Stimulated activated naive CD8-positive, alpha-beta T cell treated with anti-CD3 and anti-CD28 coated beads, Interleukin-15, Interleukin-2, amounts not matched to agents 100 ng/mL and 50 ng/mL, for 24 hours (primary cell): ENCODE measurements around the gene STX5.

Source experiments
- H3K27ac Mint-ChIP-seq: one replicate; pipeline ENCODE4 v1.8.0; 2021; ENCODE audit warnings: mild to moderate bottlenecking, mixed read lengths
- H3K27me3 Mint-ChIP-seq: one replicate; pipeline ENCODE4 v1.8.0; 2021; ENCODE audit warnings: mixed read lengths
- H3K36me3 Mint-ChIP-seq: one replicate; pipeline ENCODE4 v1.8.0; 2021; ENCODE audit warnings: low read depth, mixed read lengths
- H3K4me1 Mint-ChIP-seq: one replicate; pipeline ENCODE4 v1.8.0; 2021; ENCODE audit warnings: low read depth, mixed read lengths
- H3K4me3 Mint-ChIP-seq: one replicate; pipeline ENCODE4 v1.8.0; 2021; ENCODE audit warnings: mild to moderate bottlenecking, mixed read lengths
- H3K9me3 Mint-ChIP-seq: one replicate; pipeline ENCODE4 v1.8.0; 2021; ENCODE audit warnings: mixed read lengths

STX5 gene

DNA sequence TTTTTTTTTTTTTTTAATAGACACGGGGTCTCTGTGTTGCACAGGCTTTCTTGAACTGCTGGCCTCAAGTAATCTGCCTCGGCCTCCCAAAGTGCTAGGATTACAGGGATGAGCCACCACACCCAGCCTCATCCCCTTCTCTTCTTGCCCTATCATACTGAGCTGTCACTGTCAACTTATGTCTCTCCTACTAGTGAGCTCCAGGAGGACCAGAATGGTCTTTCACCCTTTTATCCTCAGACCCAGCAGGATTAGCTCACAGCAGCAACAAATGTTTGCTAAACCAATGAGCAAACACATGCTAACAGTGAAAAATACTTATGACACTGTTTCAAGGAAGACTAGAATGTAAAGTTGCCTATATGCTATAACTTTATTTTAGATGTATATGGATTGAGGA is 20.2 kb downstream of the STX5 start:
- H3K27ac Mint-ChIP-seq, result no peak overlapping the region
- no peak overlapping the region for H3K4me3 Mint-ChIP-seq
- H3K36me3 Mint-ChIP-seq, result peaks cover 4% of the 10 kb centered on the region
- no peaks in the 10 kb centered on the region for H3K27me3 Mint-ChIP-seq
- H3K9me3 Mint-ChIP-seq, result no peaks in the 10 kb centered on the region
- peaks cover 2% of the 10 kb centered on the region for H3K4me1 Mint-ChIP-seq

DNA sequence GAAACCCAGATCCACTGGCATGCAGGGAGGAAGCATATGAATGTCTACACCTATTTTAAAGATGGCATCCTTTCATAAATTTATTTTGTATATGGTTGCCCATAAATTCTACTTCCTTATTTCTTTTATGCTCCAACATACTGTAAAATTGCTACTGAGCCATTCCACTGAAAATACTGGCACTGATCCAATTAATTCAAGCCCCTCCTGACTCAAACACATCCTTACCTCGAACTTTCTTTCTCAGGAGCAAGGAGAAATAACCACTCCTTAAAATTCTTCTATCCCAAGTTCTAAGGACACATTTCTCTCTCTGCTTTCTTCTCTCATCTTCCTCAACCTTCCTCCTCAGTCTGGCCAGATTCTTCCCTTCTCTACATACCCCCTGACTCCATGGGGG is 21.1 kb downstream of the STX5 start:
- Mint-ChIP-seq H3K9me3 (no peaks in the 10 kb centered on the region), H3K27ac (peak overlapping the region; percentile 27), H3K36me3 (peaks cover 4% of the 10 kb centered on the region), H3K4me3 (no peak overlapping the region), H3K27me3 (no peaks in the 10 kb centered on the region), H3K4me1 (peaks cover 10% of the 10 kb centered on the region)

DNA sequence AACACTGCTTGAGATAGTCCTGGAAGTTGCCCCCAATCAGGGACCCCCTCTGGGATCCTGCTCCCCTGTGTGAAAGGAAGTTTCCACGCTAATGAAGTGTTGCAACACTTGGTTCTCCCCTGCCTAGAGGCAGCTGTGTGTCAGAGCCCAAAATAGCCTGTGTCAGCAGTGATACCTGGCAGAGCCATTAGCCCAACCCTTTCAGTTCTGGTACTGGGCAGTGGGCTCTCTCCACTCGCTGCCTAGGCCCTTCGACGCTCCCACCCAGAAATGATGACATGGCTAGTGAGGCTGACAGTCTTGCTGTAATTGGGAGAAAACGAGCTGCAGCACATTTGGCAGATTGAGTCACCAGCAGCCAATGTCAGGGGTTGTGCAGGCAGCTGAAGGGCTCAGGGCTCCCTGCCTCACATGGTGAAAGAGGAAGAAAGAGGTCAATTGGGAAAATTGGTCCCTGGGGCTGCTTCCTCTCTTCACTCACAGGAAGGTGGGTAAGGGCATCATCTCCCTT is 25.2 kb downstream of the STX5 start:
- H3K4me1 Mint-ChIP-seq, result peaks cover 35% of the 10 kb centered on the region
- H3K4me3 Mint-ChIP-seq, result peak overlapping the region; percentile 99
- H3K9me3 Mint-ChIP-seq, result no peaks in the 10 kb centered on the region
- no peaks in the 10 kb centered on the region for H3K27me3 Mint-ChIP-seq
- H3K36me3 Mint-ChIP-seq, result peaks cover 30% of the 10 kb centered on the region
- peak overlapping the region; percentile 97 for H3K27ac Mint-ChIP-seq

DNA sequence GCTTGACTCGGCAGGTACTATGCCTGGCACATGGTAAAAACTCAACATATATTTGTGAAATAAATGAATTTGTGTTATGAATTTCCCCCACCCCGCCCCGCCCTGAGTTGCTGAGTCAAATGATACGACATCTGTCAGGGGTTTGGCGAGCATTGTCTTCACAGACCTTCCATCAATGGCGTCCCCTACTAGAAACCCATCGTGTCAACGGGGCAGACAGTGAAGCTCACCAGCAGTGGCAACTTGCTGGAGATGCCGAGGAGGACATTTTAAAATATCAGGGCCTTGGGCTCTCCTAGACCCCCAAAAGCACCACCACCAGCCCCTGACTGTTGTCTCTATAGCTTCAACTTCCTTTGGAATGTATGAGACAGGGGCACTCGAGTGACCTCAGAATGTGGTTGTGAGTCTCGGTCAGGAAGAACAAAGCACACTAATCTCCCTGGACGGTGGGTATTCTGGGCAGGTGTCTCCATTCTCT is 25.9 kb downstream of the STX5 start:
- peak overlapping the region; percentile 99 for H3K4me3 Mint-ChIP-seq
- H3K27ac Mint-ChIP-seq, result peak overlapping the region; percentile 97
- H3K36me3 Mint-ChIP-seq, result peaks cover 37% of the 10 kb centered on the region
- no peaks in the 10 kb centered on the region for H3K9me3 Mint-ChIP-seq
- H3K27me3 Mint-ChIP-seq, result no peaks in the 10 kb centered on the region
- peaks cover 38% of the 10 kb centered on the region for H3K4me1 Mint-ChIP-seq

DNA sequence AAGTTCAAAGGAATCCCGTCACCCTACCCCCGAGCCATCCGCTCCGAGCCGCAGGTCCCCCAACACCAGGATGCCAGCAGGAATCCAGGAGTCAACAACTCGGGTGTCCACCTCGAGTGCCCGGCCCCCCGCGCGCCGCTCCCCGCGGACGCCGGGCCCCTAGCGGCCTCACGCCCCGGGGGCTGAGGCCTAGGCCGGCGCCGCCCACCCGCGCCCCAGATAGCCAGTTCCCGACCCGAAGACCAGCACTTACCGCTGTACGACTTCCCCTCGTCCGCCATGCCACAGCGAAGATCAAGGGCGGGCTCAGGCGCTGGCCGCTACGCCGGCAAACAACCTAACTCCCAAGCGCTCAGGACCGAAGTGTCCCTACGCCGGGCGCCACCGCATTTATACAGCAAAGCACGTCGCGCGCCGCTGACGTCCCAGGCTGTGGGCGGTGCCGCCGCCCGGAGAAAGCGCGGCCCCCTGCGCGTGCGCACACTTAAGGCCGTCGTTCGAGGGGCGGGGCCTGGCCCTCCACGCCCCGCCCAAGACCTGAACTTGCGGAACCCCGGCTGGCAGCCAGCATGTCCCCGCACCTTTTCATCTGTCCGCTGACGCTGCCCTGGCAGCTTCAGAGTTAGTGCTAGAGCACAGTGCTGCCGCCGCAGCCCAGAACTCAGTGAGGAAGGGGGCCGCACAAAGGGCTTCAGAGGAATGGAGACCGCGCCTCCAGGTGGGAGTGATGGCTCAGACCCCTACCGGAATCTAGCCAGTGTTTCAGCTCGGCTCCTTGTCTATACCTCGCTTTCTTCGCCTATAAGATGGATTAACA is 26.6 kb downstream of the STX5 start, which contains the start of gene NXF1:
Gene NXF1, minus strand, starts transcription at position 365 of the 817 bp plus-strand sequence. Its CDS starts 84 bp downstream, at position 281.
- peak within 1 kb of the TSS; percentile 97 for H3K27ac Mint-ChIP-seq
- peaks cover 41% of the 10 kb centered on the region for H3K36me3 Mint-ChIP-seq
- no peaks in the 10 kb centered on the region for H3K9me3 Mint-ChIP-seq
- H3K27me3 Mint-ChIP-seq, result no peaks in the 10 kb centered on the region
- peak within 1 kb of the TSS; percentile 99 for H3K4me3 Mint-ChIP-seq
- H3K4me1 Mint-ChIP-seq, result peaks cover 38% of the 10 kb centered on the region

DNA sequence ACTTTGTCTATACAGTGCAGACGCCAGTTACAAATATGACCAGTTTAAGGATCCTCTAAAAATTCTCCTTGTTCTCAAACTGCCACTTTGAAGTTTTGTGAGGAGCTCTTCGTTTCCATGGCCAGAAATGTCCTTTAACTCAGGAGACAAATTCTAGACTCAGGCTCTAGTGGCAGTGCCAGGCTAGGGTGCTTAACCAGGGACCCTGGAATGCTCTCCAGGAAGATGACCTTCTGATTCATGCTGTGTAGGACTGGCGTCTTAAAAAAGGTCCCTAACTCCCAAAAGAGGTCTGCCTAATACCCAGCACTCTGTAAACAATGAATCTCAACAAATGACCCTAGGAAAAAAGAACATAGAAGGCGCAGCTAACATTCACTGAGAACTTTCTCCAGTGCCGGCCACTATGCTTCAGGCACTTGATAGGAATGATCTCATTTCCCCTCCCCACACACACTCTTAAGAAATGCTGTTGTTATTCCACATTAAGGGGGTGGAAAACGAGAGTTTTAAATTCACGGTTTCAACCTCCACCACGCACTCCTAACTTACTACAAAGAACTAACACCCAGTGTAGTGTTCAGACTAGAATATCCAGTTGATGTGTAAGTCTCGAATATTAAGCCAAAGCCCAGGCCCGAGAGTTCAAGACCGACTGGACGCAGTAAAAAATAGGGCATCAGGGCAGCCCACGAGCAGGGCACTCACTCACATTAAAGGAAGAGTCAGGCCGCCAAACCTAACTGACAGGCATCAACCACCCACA is 27.4 kb downstream of the STX5 start:
- Mint-ChIP-seq H3K36me3 (peaks cover 49% of the 10 kb centered on the region), H3K4me1 (peaks cover 38% of the 10 kb centered on the region), H3K27me3 (no peaks in the 10 kb centered on the region), H3K9me3 (no peaks in the 10 kb centered on the region), H3K27ac (peak overlapping the region; percentile 95), H3K4me3 (peak overlapping the region; percentile 99)

DNA sequence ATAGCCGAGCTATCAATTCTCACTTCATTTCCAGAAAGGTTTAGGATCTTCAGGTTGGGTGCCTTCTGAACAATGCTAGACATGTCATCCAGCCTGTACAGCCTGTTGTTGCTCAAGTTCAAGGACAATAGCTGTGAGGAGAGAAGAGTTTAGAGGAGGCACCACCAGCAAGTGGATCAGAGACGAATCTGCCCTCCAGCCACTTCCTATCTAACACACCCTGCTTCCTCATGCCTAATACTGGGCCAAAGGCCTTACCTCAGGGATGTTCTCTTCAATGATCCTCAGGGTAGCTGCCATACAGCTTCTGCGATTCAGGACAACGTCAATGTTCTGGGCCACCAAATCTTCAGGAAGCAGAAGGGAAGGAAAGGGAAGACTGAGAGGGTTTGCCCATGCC is 30.8 kb downstream of the STX5 start:
- Mint-ChIP-seq H3K4me1 (peaks cover 30% of the 10 kb centered on the region), H3K36me3 (peaks cover 78% of the 10 kb centered on the region), H3K27me3 (no peaks in the 10 kb centered on the region), H3K9me3 (no peaks in the 10 kb centered on the region), H3K4me3 (no peak overlapping the region), H3K27ac (peak overlapping the region; percentile 16)

DNA sequence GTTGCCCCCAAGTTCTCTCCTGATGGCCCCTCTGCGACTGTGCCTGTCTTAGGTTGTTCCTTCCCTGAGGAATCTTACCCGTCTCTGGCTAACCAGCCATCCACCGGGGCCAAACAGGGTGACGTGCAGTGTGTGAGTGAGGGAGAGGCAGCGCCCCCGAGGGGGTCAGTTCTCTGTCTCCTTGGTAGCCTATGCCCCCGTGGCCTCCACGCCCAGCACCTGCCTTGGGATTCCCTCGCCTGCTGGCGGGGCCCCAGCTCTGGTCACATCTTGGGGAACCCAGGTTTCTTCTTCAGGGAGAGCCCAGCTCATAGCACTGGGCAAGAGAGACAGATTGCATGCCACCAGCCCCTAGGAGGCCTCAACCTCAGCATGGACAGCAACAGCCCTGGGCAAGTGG is 32.4 kb downstream of the STX5 start:
- H3K27me3 Mint-ChIP-seq, result no peaks in the 10 kb centered on the region
- peaks cover 21% of the 10 kb centered on the region for H3K4me1 Mint-ChIP-seq
- H3K9me3 Mint-ChIP-seq, result no peaks in the 10 kb centered on the region
- peak overlapping the region; percentile 13 for H3K27ac Mint-ChIP-seq
- H3K36me3 Mint-ChIP-seq, result peaks cover 88% of the 10 kb centered on the region
- H3K4me3 Mint-ChIP-seq, result no peak overlapping the region

DNA sequence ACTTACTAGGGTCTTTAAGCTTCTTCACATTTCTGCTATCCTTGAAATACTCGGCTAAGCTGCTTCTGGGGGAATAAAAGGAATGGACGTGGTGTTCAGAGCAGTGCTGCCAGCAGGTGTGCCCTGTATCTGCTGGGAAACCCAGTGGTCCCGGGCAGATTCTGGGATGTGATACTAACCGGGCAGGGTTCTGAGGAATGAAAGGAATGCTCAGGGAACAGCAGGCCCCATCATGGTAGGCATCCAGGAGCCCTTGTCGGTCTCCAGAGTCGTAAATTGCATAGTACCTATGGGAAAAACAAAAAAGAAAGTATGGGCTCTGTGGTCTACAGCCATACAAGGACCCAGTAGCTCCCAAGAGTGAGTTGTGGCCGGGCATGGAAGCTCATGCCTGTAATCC is 35.6 kb downstream of the STX5 start:
- Mint-ChIP-seq H3K4me3 (no peak overlapping the region), H3K9me3 (no peaks in the 10 kb centered on the region)

DNA sequence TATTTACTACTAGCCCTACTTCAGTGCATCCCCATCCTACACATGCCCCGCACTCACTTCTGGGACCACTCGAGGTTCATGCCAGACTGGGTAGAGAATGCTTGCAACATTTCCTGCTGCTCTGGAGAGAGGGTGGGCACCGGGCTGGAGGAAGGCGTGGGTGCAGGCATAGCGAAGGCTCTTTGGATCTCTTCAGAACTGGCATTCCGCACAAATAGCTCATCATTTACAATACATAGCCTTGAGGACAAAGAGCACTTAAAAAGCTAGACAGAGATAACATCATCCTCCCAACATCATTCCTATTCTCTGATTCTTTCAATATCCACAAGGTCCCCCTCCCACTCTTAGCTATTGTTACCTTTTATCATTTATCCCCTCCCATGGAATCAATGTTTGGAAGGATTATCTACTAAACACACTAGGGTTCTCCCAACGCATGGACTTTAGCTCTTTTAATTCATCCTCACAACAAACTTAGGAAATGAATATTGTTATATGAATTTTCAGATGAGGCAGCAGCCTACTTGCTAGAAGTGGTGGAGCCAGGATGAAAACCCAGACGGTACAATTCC is 37.6 kb downstream of the STX5 start:
- H3K4me1 Mint-ChIP-seq, result peaks cover 29% of the 10 kb centered on the region
- H3K36me3 Mint-ChIP-seq, result peaks cover 85% of the 10 kb centered on the region
- no peak overlapping the region for H3K27ac Mint-ChIP-seq
- no peak overlapping the region for H3K4me3 Mint-ChIP-seq
- H3K9me3 Mint-ChIP-seq, result no peaks in the 10 kb centered on the region
- H3K27me3 Mint-ChIP-seq, result no peaks in the 10 kb centered on the region

More for the DNA sequence above, 35.6 kb downstream of the STX5 start:
- peaks cover 11% of the 10 kb centered on the region for H3K4me1 Mint-ChIP-seq
- H3K27ac Mint-ChIP-seq, result no peak overlapping the region
- no peaks in the 10 kb centered on the region for H3K27me3 Mint-ChIP-seq
- peaks cover 82% of the 10 kb centered on the region for H3K36me3 Mint-ChIP-seq

DNA sequence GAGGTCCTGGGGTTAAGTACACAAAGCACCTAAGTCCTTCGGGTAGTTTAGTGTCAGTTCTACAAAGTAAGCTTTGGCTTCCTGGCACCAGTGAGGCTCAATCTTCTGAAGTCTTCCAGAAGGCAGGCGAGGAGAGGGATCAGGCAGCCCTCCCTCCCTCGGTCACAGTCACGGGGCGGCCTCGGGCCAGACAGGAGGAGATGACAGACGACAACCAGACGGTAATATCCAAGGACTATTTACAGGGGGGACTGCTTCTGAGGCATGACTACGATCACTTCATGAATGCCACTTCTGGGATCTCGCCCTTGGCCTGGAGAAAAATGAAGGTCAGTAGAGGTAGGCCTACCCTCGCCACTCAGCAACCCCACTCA is 39.7 kb downstream of the STX5 start:
- Mint-ChIP-seq H3K27ac (peak overlapping the region; percentile 83), H3K4me3 (peak overlapping the region; percentile 94), H3K9me3 (no peaks in the 10 kb centered on the region), H3K27me3 (no peaks in the 10 kb centered on the region), H3K36me3 (peaks cover 83% of the 10 kb centered on the region), H3K4me1 (peaks cover 46% of the 10 kb centered on the region)

DNA sequence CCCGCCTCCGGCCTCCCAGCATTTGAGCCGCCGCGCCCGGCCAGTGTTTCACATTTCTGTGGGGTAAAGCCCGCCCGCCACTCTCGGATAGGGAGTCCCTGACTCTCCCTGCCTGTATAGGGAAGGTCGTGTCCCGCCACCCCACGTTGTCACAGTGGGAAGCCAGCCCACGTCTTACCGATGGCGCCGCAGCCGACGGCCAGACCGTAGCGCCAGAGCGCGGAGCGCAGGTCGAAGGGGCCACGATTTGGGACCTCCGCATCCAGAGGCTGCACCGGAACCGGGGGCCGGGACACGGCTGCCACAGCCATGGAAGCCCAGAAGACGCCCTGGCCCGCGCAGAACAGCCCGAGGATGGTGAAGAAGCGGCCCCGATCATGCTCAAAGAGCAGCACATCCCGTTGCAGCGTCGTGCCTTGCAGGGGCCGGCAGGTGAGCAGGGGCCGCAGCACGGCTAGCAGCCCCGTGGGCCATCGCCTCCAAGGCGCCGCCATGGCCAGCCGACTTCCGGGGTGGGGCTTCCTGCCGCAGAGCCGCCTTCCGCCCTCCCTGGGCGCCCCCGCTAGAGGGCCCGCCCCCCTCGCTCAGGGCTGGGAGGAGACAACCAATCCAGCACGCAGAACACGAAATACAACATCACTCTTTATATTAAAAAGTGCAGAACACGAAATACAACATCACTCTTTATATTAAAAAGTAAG is 40.2 kb downstream of the STX5 start, which contains the start of gene TMEM223:
Gene TMEM223, minus strand, starts transcription at position 506 of the 701 bp plus-strand sequence. Its CDS starts 12 bp downstream, at position 494.
- H3K27ac Mint-ChIP-seq, result peak within 1 kb of the TSS; percentile 83
- H3K27me3 Mint-ChIP-seq, result no peaks in the 10 kb centered on the region
- H3K4me1 Mint-ChIP-seq, result peaks cover 46% of the 10 kb centered on the region
- peaks cover 78% of the 10 kb centered on the region for H3K36me3 Mint-ChIP-seq
- no peaks in the 10 kb centered on the region for H3K9me3 Mint-ChIP-seq
- peak within 1 kb of the TSS; percentile 94 for H3K4me3 Mint-ChIP-seq

DNA sequence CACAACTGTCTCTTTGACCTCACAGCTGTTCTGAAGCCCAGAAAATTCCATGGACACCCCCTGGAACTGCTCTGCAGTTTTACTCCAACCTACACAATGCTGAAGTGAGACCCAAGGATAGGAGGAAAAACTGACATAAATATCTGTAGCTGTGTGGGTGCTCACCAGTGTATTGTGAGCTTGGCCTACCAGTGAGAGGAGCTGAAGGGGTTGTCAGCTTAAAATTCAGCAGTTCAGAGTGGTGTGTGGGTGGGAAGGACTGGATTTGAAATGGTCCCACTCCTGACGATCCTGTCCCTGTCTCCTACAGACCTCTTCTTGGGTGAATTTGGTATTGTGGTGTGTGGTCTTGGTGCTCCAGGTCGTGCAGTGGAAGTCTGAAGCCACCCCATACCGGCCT is 42.3 kb downstream of the STX5 start:
- Mint-ChIP-seq H3K27ac (peak overlapping the region; percentile 92), H3K27me3 (no peaks in the 10 kb centered on the region), H3K36me3 (peaks cover 61% of the 10 kb centered on the region), H3K9me3 (no peaks in the 10 kb centered on the region), H3K4me1 (peaks cover 54% of the 10 kb centered on the region), H3K4me3 (peak overlapping the region; percentile 94)

DNA sequence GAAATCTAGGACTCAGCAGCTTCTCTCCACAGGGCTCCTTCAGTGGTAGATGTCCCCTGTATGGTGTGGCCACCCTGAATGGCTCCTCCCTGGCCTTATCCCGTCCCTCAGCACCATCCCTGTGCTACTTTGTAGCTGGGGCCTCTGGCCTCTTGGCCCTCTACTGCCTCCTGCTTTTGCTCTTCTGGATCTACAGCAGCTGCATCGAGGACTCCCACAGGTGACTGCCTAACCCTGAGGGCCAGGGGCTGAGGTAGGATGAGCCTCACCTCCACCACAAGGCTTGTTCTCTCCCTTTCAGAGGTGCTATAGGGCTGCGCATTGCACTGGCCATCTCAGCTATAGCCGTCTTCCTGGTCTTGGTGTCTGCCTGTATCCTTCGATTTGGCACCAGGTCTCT is 42.9 kb downstream of the STX5 start:
- Mint-ChIP-seq H3K27ac (peak overlapping the region; percentile 92), H3K36me3 (peaks cover 55% of the 10 kb centered on the region), H3K4me3 (peak overlapping the region; percentile 94), H3K27me3 (no peaks in the 10 kb centered on the region), H3K4me1 (peaks cover 54% of the 10 kb centered on the region), H3K9me3 (no peaks in the 10 kb centered on the region)
